Astrocyte (in vitro differentiated cells and primary cell): ENCODE results near the gene CENPA. TPM values are rescaled to one million over a fixed set of nuclear protein-coding genes. Genes with fewer than 3 reads are reported as not detected.

Experiments
- DNase-seq: peaks from one replicate; pipeline ENCODE4 v3.0.0-alpha.2; 2010; ENCODE audit warnings: low read depth
- FAIRE-seq: peaks from 2 replicates; lab custom pipeline; 2011; peaks lifted over from hg19 to GRCh38; lab: Jason Lieb, UNC
- H2AFZ ChIP-seq: 2 replicates; pipeline ENCODE4 v1.6.0; 2012; ENCODE audit warnings: low read depth, low read length, inconsistent platforms
- H3K27ac ChIP-seq: 2 replicates; pipeline ENCODE4 v1.5.1; 2011; ENCODE audit warnings: low read depth, low read length, inconsistent platforms
- H3K27me3 ChIP-seq: 2 replicates; pipeline ENCODE4 v1.6.0; 2011; ENCODE audit warnings: low read length, inconsistent platforms; ENCODE audit not compliant: insufficient read depth
- H3K36me3 ChIP-seq: 2 replicates; pipeline ENCODE4 v1.5.1; 2011; ENCODE audit warnings: low read length, inconsistent platforms; ENCODE audit not compliant: insufficient read depth
- H3K4me1 ChIP-seq: 2 replicates; pipeline ENCODE4 v1.5.1; 2011; ENCODE audit warnings: low read length, inconsistent platforms; ENCODE audit not compliant: insufficient read depth
- H3K4me2 ChIP-seq: 2 replicates; pipeline ENCODE4 v1.6.0; 2012; ENCODE audit warnings: low read length, inconsistent platforms
- H3K4me3 ChIP-seq: 2 replicates; pipeline ENCODE4 v1.5.1; 2011; ENCODE audit warnings: low read depth, mild to moderate bottlenecking, low read length, inconsistent platforms; ENCODE audit not compliant: insufficient read depth
- H3K79me2 ChIP-seq: 2 replicates; pipeline ENCODE4 v1.6.0; 2012; ENCODE audit warnings: mild to moderate bottlenecking, low read length, inconsistent platforms; ENCODE audit not compliant: insufficient read depth
- H3K9ac ChIP-seq: 2 replicates; pipeline ENCODE4 v1.6.0; 2012; ENCODE audit warnings: mild to moderate bottlenecking, low read length, inconsistent platforms
- H3K9me3 ChIP-seq: 2 replicates; pipeline ENCODE4 v1.5.1; 2012; ENCODE audit warnings: low read depth, mild to moderate bottlenecking, low read length, inconsistent platforms; ENCODE audit not compliant: insufficient read depth
- H4K20me1 ChIP-seq: 2 replicates; pipeline ENCODE4 v1.6.0; 2012; ENCODE audit warnings: low read length, inconsistent platforms; ENCODE audit not compliant: insufficient read depth
- H3K27ac Mint-ChIP-seq: one replicate; pipeline ENCODE4 v1.8.0; 2021; ENCODE audit warnings: mild to moderate bottlenecking, mixed read lengths; ENCODE audit not compliant: unreplicated experiment
- H3K27me3 Mint-ChIP-seq: one replicate; pipeline ENCODE4 v1.8.0; 2021; ENCODE audit warnings: low read depth, mixed read lengths; ENCODE audit not compliant: unreplicated experiment
- H3K36me3 Mint-ChIP-seq: one replicate; pipeline ENCODE4 v1.8.0; 2021; ENCODE audit warnings: low read depth, mixed read lengths; ENCODE audit not compliant: unreplicated experiment
- H3K4me1 Mint-ChIP-seq: one replicate; pipeline ENCODE4 v1.8.0; 2021; ENCODE audit warnings: low read depth, mixed read lengths; ENCODE audit not compliant: unreplicated experiment
- H3K4me3 Mint-ChIP-seq: one replicate; pipeline ENCODE4 v1.8.0; 2021; ENCODE audit warnings: mild to moderate bottlenecking, moderate library complexity, mixed read lengths; ENCODE audit not compliant: unreplicated experiment
- H3K9me3 Mint-ChIP-seq: one replicate; pipeline ENCODE4 v1.8.0; 2021; ENCODE audit warnings: mild to moderate bottlenecking, mixed read lengths; ENCODE audit not compliant: unreplicated experiment
- CTCF ChIP-seq: IDR thresholded peaks from 2 replicates; pipeline ENCODE4 v1.5.1; 2011; ENCODE audit warnings: low read depth, mild to moderate bottlenecking, inconsistent platforms, low read length, moderate library complexity; ENCODE audit not compliant: insufficient read depth
- EZH2 ChIP-seq: IDR thresholded peaks from 2 replicates; pipeline ENCODE4 v1.6.1; 2012; ENCODE audit warnings: mild to moderate bottlenecking, low read length, inconsistent platforms; ENCODE audit not compliant: insufficient read depth
- total RNA-seq: library from RNA; stranded (reverse); gene quantifications from 2 replicates; pipeline ENCODE4 v1.2.1, GENCODE V29; 2021

Gene CENPA
- total RNA-seq, 1 donor from 2014 or later: 2.7 TPM

- Histone ChIP-seq H2AFZ (no peak overlapping the region), H3K4me1 (peaks cover 28% of the 10 kb centered on the region), H4K20me1 (peaks cover 81% of the 10 kb centered on the region), H3K27me3 (no peaks in the 10 kb centered on the region), H3K9ac (no peak overlapping the region), H3K27ac (no peak overlapping the region), H3K4me2 (no peak overlapping the region), H3K4me3 (no peak overlapping the region), H3K9me3 (no peaks in the 10 kb centered on the region), H3K79me2 (peaks cover 87% of the 10 kb centered on the region), H3K36me3 (no peaks in the 10 kb centered on the region)
- FAIRE-seq (no peak), DNase-seq (no peak)
- no peak overlapping the region for H3K4me3 Mint-ChIP-seq
- no peaks in the 10 kb centered on the region for H3K27me3 Mint-ChIP-seq
- H3K27ac Mint-ChIP-seq: no peak overlapping the region
- H3K36me3 Mint-ChIP-seq: peaks cover 3% of the 10 kb centered on the region
- TF ChIP-seq EZH2: no peak
- TF ChIP-seq CTCF: no peak
- H3K9me3 Mint-ChIP-seq: no peaks in the 10 kb centered on the region
- peaks cover 22% of the 10 kb centered on the region for H3K4me1 Mint-ChIP-seq
Observed at GRCh38 chr2:26767894-26768487, 17.9 kb upstream of the CENPA start.

GRCh38 chr2:26768759-26769088 is 17.1 kb upstream of the CENPA start:
- Histone ChIP-seq H3K36me3 (no peaks in the 10 kb centered on the region), H3K4me3 (no peak overlapping the region), H4K20me1 (peaks cover 84% of the 10 kb centered on the region), H3K4me2 (peak overlapping the region; percentile 14), H3K9me3 (no peaks in the 10 kb centered on the region), H3K9ac (no peak overlapping the region), H3K27me3 (no peaks in the 10 kb centered on the region), H3K27ac (no peak overlapping the region), H3K79me2 (peaks cover 89% of the 10 kb centered on the region), H3K4me1 (peaks cover 28% of the 10 kb centered on the region), H2AFZ (no peak overlapping the region)
- H3K4me3 Mint-ChIP-seq: no peak overlapping the region
- no peaks in the 10 kb centered on the region for H3K9me3 Mint-ChIP-seq
- H3K36me3 Mint-ChIP-seq: peaks cover 3% of the 10 kb centered on the region
- no peak for DNase-seq
- no peak for TF ChIP-seq EZH2
- no peak for TF ChIP-seq CTCF
- no peak overlapping the region for H3K27ac Mint-ChIP-seq
- no peak for FAIRE-seq
- peaks cover 22% of the 10 kb centered on the region for H3K4me1 Mint-ChIP-seq
- no peaks in the 10 kb centered on the region for H3K27me3 Mint-ChIP-seq

GRCh38 chr2:26769089-26769761 is 16.6 kb upstream of the CENPA start:
- Histone ChIP-seq H3K4me3 (no peak overlapping the region), H2AFZ (no peak overlapping the region), H3K9ac (peak overlapping the region; percentile 17), H3K27me3 (no peaks in the 10 kb centered on the region), H3K4me2 (peak overlapping the region; percentile 14), H4K20me1 (peaks cover 89% of the 10 kb centered on the region), H3K9me3 (no peaks in the 10 kb centered on the region), H3K27ac (no peak overlapping the region), H3K36me3 (peaks cover 2% of the 10 kb centered on the region), H3K79me2 (peaks cover 90% of the 10 kb centered on the region), H3K4me1 (peaks cover 28% of the 10 kb centered on the region)
- Mint-ChIP-seq H3K27ac (peak overlapping the region; percentile 7), H3K9me3 (no peaks in the 10 kb centered on the region), H3K4me3 (peak overlapping the region; percentile 40), H3K36me3 (peaks cover 3% of the 10 kb centered on the region), H3K4me1 (peaks cover 22% of the 10 kb centered on the region), H3K27me3 (no peaks in the 10 kb centered on the region)
- TF ChIP-seq EZH2 (no peak), CTCF (no peak)
- FAIRE-seq: no peak
- peak; percentile 25 for DNase-seq
